ENCODE results near the gene NEU3.

- TF ChIP-seq TCF4 (CRISPR knock-in tag; IDR thresholded peaks at IDR 0.05; ENCODE audit: borderline replicate concordance) (no peak), ZFP3 (CRISPR knock-in tag; IDR thresholded peaks at IDR 0.05) (no peak), ZFP30 (CRISPR knock-in tag; IDR thresholded peaks at IDR 0.05) (no peak), ESRRG (CRISPR knock-in tag; IDR thresholded peaks at IDR 0.05) (no peak), ZNF565 (CRISPR knock-in tag; conservative IDR thresholded peaks at IDR 0.05; ENCODE audit: low read depth) (no peak), GLIS3 (CRISPR knock-in tag; IDR thresholded peaks at IDR 0.05) (no peak)
- TF ChIP-seq, protein P1, sequence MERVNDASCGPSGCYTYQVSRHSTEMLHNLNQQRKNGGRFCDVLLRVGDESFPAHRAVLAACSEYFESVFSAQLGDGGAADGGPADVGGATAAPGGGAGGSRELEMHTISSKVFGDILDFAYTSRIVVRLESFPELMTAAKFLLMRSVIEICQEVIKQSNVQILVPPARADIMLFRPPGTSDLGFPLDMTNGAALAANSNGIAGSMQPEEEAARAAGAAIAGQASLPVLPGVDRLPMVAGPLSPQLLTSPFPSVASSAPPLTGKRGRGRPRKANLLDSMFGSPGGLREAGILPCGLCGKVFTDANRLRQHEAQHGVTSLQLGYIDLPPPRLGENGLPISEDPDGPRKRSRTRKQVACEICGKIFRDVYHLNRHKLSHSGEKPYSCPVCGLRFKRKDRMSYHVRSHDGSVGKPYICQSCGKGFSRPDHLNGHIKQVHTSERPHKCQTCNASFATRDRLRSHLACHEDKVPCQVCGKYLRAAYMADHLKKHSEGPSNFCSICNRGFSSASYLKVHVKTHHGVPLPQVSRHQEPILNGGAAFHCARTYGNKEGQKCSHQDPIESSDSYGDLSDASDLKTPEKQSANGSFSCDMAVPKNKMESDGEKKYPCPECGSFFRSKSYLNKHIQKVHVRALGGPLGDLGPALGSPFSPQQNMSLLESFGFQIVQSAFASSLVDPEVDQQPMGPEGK (CRISPR knock-in tag; IDR thresholded peaks at IDR 0.05; ENCODE audit: borderline replicate concordance) = no peak
These were observed 38.3 kb upstream of the NEU3 start for GRCh38 chr11:74950374-74950969.

All from SK-N-SH treated with all-trans-retinoic acid at 6 μM for 48 hours (cell line).